Measurements from ENCODE around the gene SPTAN1.

SPTAN1 gene

GRCh38 chr9:128628471-128629048 is 76.2 kb downstream of the SPTAN1 start:
- TF ChIP-seq EZH2phosphoT487 (IDR thresholded peaks at IDR 0.05; ENCODE audit: low read length) (no peak), EZH2 (optimal IDR thresholded peaks at IDR 0.05; ENCODE audit: low read depth, low read length) (no peak), CTCF (IDR thresholded peaks at IDR 0.05; ENCODE audit: low read length) (no peak)
- Histone ChIP-seq H3K9me3 (replicated peaks; ENCODE audit: insufficient read depth, low read length) (no peaks in the 10 kb centered on the region), H3K79me2 (ENCODE audit: low read length) (no peaks in the 10 kb centered on the region), H4K20me1 (ENCODE audit: insufficient read depth, low read length) (no peaks in the 10 kb centered on the region), H3K4me1 (ENCODE audit: low read length) (no peaks in the 10 kb centered on the region), H3K4me3 (ENCODE audit: low read length) (no peak overlapping the region), H3F3A (ENCODE audit: insufficient read depth, low read length) (no peaks in the 10 kb centered on the region), H2AFZ (ENCODE audit: low read length) (no peak overlapping the region), H3K9me2 (replicated peaks; ENCODE audit: insufficient read depth, low read length) (no peaks in the 10 kb centered on the region), H3K27ac (ENCODE audit: low read length) (no peak overlapping the region), H3K27me3 (replicated peaks; ENCODE audit: insufficient read depth, low read length) (no peaks in the 10 kb centered on the region), H3K36me3 (replicated peaks; ENCODE audit: insufficient read depth, low read length) (peaks cover 4% of the 10 kb centered on the region; the same call in 1 of the 2 replicates), H3K9ac (ENCODE audit: low read length) (no peak overlapping the region), H3K4me2 (ENCODE audit: low read depth, low read length) (no peak overlapping the region)
- DNase-seq, result no peak

DNA sequence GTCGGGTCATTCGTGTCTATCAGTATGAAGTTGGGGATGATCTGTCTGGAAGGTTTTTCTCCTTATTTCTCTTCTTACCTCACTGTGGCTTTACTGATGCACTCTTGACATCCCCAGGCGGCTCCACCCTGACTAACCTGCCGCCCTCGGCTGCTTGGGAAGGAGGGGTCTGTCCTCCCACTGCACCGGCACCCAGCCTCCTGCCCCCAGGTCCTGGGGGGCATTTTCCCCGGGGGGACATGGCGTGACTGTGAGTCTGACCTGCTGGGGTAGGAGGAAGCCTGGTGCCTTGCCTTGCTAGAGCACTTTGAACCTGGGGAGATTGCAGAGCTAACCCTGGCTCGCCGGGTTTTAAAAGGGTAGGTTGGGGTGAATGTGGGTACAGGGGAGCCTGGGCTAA is 76.7 kb downstream of the SPTAN1 start:
- Histone ChIP-seq H3K27ac (ENCODE audit: low read length) (no peak overlapping the region), H2AFZ (ENCODE audit: low read length) (no peak overlapping the region), H3K4me3 (ENCODE audit: low read length) (no peak overlapping the region), H3K9ac (ENCODE audit: low read length) (no peak overlapping the region), H3K4me2 (ENCODE audit: low read depth, low read length) (no peak overlapping the region), H3K9me3 (replicated peaks; ENCODE audit: insufficient read depth, low read length) (no peaks in the 10 kb centered on the region), H3K79me2 (ENCODE audit: low read length) (no peaks in the 10 kb centered on the region), H4K20me1 (ENCODE audit: insufficient read depth, low read length) (no peaks in the 10 kb centered on the region), H3F3A (ENCODE audit: insufficient read depth, low read length) (no peaks in the 10 kb centered on the region), H3K4me1 (ENCODE audit: low read length) (no peaks in the 10 kb centered on the region), H3K36me3 (replicated peaks; ENCODE audit: insufficient read depth, low read length) (peaks cover 7% of the 10 kb centered on the region; the same call in 1 of the 2 replicates), H3K9me2 (replicated peaks; ENCODE audit: insufficient read depth, low read length) (no peaks in the 10 kb centered on the region), H3K27me3 (replicated peaks; ENCODE audit: insufficient read depth, low read length) (no peaks in the 10 kb centered on the region)
- TF ChIP-seq EZH2 (optimal IDR thresholded peaks at IDR 0.05; ENCODE audit: low read depth, low read length), result no peak
- TF ChIP-seq EZH2phosphoT487 (IDR thresholded peaks at IDR 0.05; ENCODE audit: low read length), result no peak
- TF ChIP-seq CTCF (IDR thresholded peaks at IDR 0.05; ENCODE audit: low read length), result no peak
- no peak for DNase-seq

DNA sequence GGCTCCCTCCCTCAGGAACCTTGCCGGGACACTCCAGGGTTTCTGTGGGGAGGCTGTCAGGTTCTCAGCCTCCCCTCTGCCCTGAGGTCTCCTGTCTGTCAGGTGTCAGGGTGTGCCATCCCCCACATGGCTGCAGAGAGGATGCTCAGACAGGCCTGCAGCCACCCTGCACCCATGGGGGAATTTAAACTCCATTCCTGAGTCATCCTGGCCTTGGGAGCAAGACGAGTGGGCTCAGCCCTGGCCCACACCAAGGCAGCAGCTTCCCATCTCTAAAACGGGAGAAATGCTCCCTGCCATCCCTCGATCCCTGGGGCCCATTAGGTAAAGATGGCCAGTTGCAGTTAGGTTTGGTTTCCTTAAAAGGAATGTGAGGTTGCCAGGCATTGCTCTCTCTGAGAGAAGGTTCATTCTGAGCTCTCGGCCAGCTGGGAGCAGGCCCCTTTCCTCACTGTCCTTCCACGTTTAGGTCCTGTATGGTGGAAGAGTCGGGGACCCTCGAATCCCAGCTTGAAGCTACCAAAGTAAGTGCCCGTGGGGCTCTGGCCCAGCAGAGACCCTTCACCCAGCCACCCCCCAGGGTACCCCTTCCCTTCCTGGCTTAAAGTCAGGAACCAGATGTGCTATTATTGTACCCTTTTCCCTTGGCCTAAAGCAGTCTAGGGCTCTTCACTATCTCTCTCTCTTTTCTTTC is 77.6 kb downstream of the SPTAN1 start:
- H3K36me3 ChIP-seq (replicated peaks; ENCODE audit: insufficient read depth, low read length), result peaks cover 7% of the 10 kb centered on the region; the same call in 1 of the 2 replicates
- no peaks in the 10 kb centered on the region for H4K20me1 ChIP-seq (ENCODE audit: insufficient read depth, low read length)
- H2AFZ ChIP-seq (ENCODE audit: low read length), result no peak overlapping the region
- no peaks in the 10 kb centered on the region for H3K79me2 ChIP-seq (ENCODE audit: low read length)
- no peaks in the 10 kb centered on the region for H3K9me3 ChIP-seq (replicated peaks; ENCODE audit: insufficient read depth, low read length)
- no peaks in the 10 kb centered on the region for H3K9me2 ChIP-seq (replicated peaks; ENCODE audit: insufficient read depth, low read length)
- H3K27me3 ChIP-seq (replicated peaks; ENCODE audit: insufficient read depth, low read length), result no peaks in the 10 kb centered on the region
- H3F3A ChIP-seq (ENCODE audit: insufficient read depth, low read length), result no peaks in the 10 kb centered on the region
- no peak overlapping the region for H3K4me2 ChIP-seq (ENCODE audit: low read depth, low read length)
- H3K27ac ChIP-seq (ENCODE audit: low read length), result no peak overlapping the region
- no peak for DNase-seq
- H3K4me1 ChIP-seq (ENCODE audit: low read length), result no peaks in the 10 kb centered on the region
- no peak for TF ChIP-seq CTCF (IDR thresholded peaks at IDR 0.05; ENCODE audit: low read length)
- TF ChIP-seq EZH2phosphoT487 (IDR thresholded peaks at IDR 0.05; ENCODE audit: low read length), result no peak
- H3K9ac ChIP-seq (ENCODE audit: low read length), result no peak overlapping the region
- H3K4me3 ChIP-seq (ENCODE audit: low read length), result no peak overlapping the region
